ENCODE measurements around the gene IFT20.

DNA sequence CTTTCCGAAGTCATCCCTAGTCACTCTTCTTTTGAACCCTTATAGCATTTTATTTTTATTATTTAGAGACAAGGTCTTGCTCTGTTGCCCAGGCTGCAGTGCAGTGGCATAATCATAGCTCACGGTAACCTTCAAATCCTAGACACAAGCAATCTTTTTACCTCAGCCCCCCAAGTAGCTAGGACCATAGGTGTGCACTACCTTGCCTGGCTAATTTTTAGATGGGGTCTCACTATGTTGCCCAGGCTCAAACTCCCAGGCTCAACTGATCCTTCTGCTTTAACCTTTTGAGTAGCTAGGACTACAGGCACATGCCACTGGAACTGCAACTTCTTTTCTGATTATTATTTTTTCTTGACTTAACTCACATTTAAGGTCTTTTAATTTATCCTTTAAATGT is 49.3 kb downstream of the IFT20 start:
- TF ChIP-seq POLR2A (IDR thresholded peaks at IDR 0.05) = no peak
- TF ChIP-seq, protein P1, sequence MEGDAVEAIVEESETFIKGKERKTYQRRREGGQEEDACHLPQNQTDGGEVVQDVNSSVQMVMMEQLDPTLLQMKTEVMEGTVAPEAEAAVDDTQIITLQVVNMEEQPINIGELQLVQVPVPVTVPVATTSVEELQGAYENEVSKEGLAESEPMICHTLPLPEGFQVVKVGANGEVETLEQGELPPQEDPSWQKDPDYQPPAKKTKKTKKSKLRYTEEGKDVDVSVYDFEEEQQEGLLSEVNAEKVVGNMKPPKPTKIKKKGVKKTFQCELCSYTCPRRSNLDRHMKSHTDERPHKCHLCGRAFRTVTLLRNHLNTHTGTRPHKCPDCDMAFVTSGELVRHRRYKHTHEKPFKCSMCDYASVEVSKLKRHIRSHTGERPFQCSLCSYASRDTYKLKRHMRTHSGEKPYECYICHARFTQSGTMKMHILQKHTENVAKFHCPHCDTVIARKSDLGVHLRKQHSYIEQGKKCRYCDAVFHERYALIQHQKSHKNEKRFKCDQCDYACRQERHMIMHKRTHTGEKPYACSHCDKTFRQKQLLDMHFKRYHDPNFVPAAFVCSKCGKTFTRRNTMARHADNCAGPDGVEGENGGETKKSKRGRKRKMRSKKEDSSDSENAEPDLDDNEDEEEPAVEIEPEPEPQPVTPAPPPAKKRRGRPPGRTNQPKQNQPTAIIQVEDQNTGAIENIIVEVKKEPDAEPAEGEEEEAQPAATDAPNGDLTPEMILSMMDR (IDR thresholded peaks at IDR 0.05) = no peak

Data from prostate gland (tissue), 2 donors.